Fibroblast of villous mesenchyme (primary cell): ENCODE results near the gene DLX6. TPM values are rescaled to one million over a fixed set of nuclear protein-coding genes. Genes with fewer than 3 reads are reported as not detected.

Source experiments
- DNase-seq: peaks from one replicate; pipeline ENCODE4 v3.0.0-alpha.2; 2010; ENCODE audit warnings: low read depth
- H3K4me3 ChIP-seq: 2 replicates; pipeline ENCODE4 v1.5.1; 2011; ENCODE audit warnings: low read depth, mild to moderate bottlenecking, low read length
- CTCF ChIP-seq: IDR thresholded peaks from 2 replicates; pipeline ENCODE4 v1.5.1; 2012; ENCODE audit warnings: low read depth, mild to moderate bottlenecking, low read length; ENCODE audit not compliant: insufficient read depth
- total RNA-seq: library from RNA; depleted of rRNA; stranded (reverse); fragments of >200 nt; gene quantifications from 2 replicates; pipeline ENCODE4 v1.2.3, GENCODE V29; 2012

Gene DLX6
- total RNA-seq, result not detected in 2 replicates

GRCh38 chr7:97005183-97006054 lies at the start of gene DLX6:
Gene DLX6, plus strand, starts transcription at chr7:97005553. Its CDS starts 425 bp downstream, at chr7:97005978.
- no peak for TF ChIP-seq CTCF
- peak; percentile 22 for DNase-seq

GRCh38 chr7:96959135-96959534 lies 46.2 kb upstream of the DLX6 start:
- no peak for TF ChIP-seq CTCF
- DNase-seq, result no peak
- H3K4me3 ChIP-seq, result no peak overlapping the region

More at GRCh38 chr7:97005183-97006054, at the start of gene DLX6:
- H3K4me3 ChIP-seq, result peak within 1 kb of the TSS; percentile 29

GRCh38 chr7:96962221-96962885 lies 43.0 kb upstream of the DLX6 start:
- H3K4me3 ChIP-seq, result no peak overlapping the region
- no peak for DNase-seq
- no peak for TF ChIP-seq CTCF

- H3K4me3 ChIP-seq, result no peak overlapping the region
- TF ChIP-seq CTCF, result no peak
- DNase-seq, result no peak
These were observed 36.4 kb upstream of the DLX6 start for GRCh38 chr7:96968981-96969380.

GRCh38 chr7:96970739-96971138 lies 34.6 kb upstream of the DLX6 start:
- DNase-seq, result no peak
- no peak overlapping the region for H3K4me3 ChIP-seq
- no peak for TF ChIP-seq CTCF

GRCh38 chr7:96973986-96974385 lies 31.4 kb upstream of the DLX6 start:
- no peak for TF ChIP-seq CTCF
- DNase-seq, result peak; percentile 10
- no peak overlapping the region for H3K4me3 ChIP-seq
